ENCODE data around the gene TBC1D8. TPM values are rescaled to one million over a fixed set of nuclear protein-coding genes. Genes with fewer than 3 reads are reported as not detected.

The TBC1D8 gene
- total RNA-seq, 1 experiment from 2014 or later = 5.1 TPM

GRCh38 chr2:101148777-101149176 lies 2.4 kb downstream of the TBC1D8 start:
- H3K27me3 ChIP-seq (replicated peaks; ENCODE audit: insufficient read depth, low read depth, low read length, poor library complexity) = no peaks in the 10 kb centered on the region
- no peaks in the 10 kb centered on the region for H3K36me3 ChIP-seq (ENCODE audit: insufficient read depth, low read length, poor library complexity, severe bottlenecking)
- H3K4me1 ChIP-seq (ENCODE audit: insufficient read depth, low read length, poor library complexity, severe bottlenecking) = peaks cover 13% of the 10 kb centered on the region
- ChIA-PET POLR2A (ENCODE audit: low non-redundant PET) (no interaction called here), CTCF (no interaction called here)
- intact Hi-C loops (cut with micrococcal nuclease; ENCODE audit: unreplicated experiment) = no loop called here
- no peak for DNase-seq (ENCODE audit: low spot score)
- no peak overlapping the region for H3K27ac ChIP-seq (ENCODE audit: low read depth, low read length, poor library complexity, severe bottlenecking)
- TF ChIP-seq, protein P1, sequence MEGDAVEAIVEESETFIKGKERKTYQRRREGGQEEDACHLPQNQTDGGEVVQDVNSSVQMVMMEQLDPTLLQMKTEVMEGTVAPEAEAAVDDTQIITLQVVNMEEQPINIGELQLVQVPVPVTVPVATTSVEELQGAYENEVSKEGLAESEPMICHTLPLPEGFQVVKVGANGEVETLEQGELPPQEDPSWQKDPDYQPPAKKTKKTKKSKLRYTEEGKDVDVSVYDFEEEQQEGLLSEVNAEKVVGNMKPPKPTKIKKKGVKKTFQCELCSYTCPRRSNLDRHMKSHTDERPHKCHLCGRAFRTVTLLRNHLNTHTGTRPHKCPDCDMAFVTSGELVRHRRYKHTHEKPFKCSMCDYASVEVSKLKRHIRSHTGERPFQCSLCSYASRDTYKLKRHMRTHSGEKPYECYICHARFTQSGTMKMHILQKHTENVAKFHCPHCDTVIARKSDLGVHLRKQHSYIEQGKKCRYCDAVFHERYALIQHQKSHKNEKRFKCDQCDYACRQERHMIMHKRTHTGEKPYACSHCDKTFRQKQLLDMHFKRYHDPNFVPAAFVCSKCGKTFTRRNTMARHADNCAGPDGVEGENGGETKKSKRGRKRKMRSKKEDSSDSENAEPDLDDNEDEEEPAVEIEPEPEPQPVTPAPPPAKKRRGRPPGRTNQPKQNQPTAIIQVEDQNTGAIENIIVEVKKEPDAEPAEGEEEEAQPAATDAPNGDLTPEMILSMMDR (conservative IDR thresholded peaks at IDR 0.05; ENCODE audit: low read depth, low read length) = no peak
- H3K9me3 ChIP-seq (ENCODE audit: low read depth, low read length, poor library complexity, severe bottlenecking) = no peaks in the 10 kb centered on the region
- no TSS peak for BruUV-seq (replicated peaks)
- H3K4me3 ChIP-seq (ENCODE audit: low read depth, low read length, poor library complexity, severe bottlenecking) = no peak overlapping the region

- Histone ChIP-seq H3K9me3 (ENCODE audit: low read depth, low read length, poor library complexity, severe bottlenecking) (no peaks in the 10 kb centered on the region), H3K27me3 (replicated peaks; ENCODE audit: insufficient read depth, low read depth, low read length, poor library complexity) (no peaks in the 10 kb centered on the region), H3K27ac (ENCODE audit: low read depth, low read length, poor library complexity, severe bottlenecking) (no peak overlapping the region), H3K4me1 (ENCODE audit: insufficient read depth, low read length, poor library complexity, severe bottlenecking) (peaks cover 13% of the 10 kb centered on the region), H3K36me3 (ENCODE audit: insufficient read depth, low read length, poor library complexity, severe bottlenecking) (no peaks in the 10 kb centered on the region), H3K4me3 (ENCODE audit: low read depth, low read length, poor library complexity, severe bottlenecking) (no peak overlapping the region)
- BruUV-seq (replicated peaks) = no TSS peak
- ChIA-PET POLR2A (ENCODE audit: low non-redundant PET) (no interaction called here), CTCF (no interaction called here)
- intact Hi-C loops (cut with micrococcal nuclease; ENCODE audit: unreplicated experiment) = no loop called here
- DNase-seq (ENCODE audit: low spot score) = no peak
- TF ChIP-seq, protein P1 (conservative IDR thresholded peaks at IDR 0.05; ENCODE audit: low read depth, low read length) = no peak
- TF ChIP-seq EZH2 (IDR thresholded peaks at IDR 0.05; ENCODE audit: borderline replicate concordance, low read depth, low read length, poor library complexity, severe bottlenecking) = no peak
These were observed 3.2 kb downstream of the TBC1D8 start for GRCh38 chr2:101147971-101148370.

GRCh38 chr2:101147062-101147461 lies 4.1 kb downstream of the TBC1D8 start:
- no peaks in the 10 kb centered on the region for H3K9me3 ChIP-seq (ENCODE audit: low read depth, low read length, poor library complexity, severe bottlenecking)
- intact Hi-C loops (cut with micrococcal nuclease; ENCODE audit: unreplicated experiment) = no loop called here
- no TSS peak for BruUV-seq (replicated peaks)
- ChIA-PET CTCF (no interaction called here), POLR2A (ENCODE audit: low non-redundant PET) (no interaction called here)
- H3K4me3 ChIP-seq (ENCODE audit: low read depth, low read length, poor library complexity, severe bottlenecking) = no peak overlapping the region
- no peak overlapping the region for H3K27ac ChIP-seq (ENCODE audit: low read depth, low read length, poor library complexity, severe bottlenecking)
- DNase-seq (ENCODE audit: low spot score) = no peak
- TF ChIP-seq EZH2 (IDR thresholded peaks at IDR 0.05; ENCODE audit: borderline replicate concordance, low read depth, low read length, poor library complexity, severe bottlenecking) = no peak
- TF ChIP-seq, protein P1 (conservative IDR thresholded peaks at IDR 0.05; ENCODE audit: low read depth, low read length) = no peak
- no peaks in the 10 kb centered on the region for H3K36me3 ChIP-seq (ENCODE audit: insufficient read depth, low read length, poor library complexity, severe bottlenecking)
- H3K4me1 ChIP-seq (ENCODE audit: insufficient read depth, low read length, poor library complexity, severe bottlenecking) = peaks cover 9% of the 10 kb centered on the region
- no peaks in the 10 kb centered on the region for H3K27me3 ChIP-seq (replicated peaks; ENCODE audit: insufficient read depth, low read depth, low read length, poor library complexity)

Measured in A673 (cell line).